Mucosa of stomach (tissue), 1 donor: ENCODE results near the gene CSF3R.

Source experiments
- H3K27me3 ChIP-seq: one replicate; pipeline ENCODE4 v1.7.0; 2013; ENCODE audit warnings: mild to moderate bottlenecking, low read length; ENCODE audit not compliant: control insufficient read depth, insufficient read depth
- H3K36me3 ChIP-seq: one replicate; pipeline ENCODE4 v1.7.0; 2013; ENCODE audit warnings: low read length; ENCODE audit not compliant: control insufficient read depth, insufficient read depth
- H3K4me1 ChIP-seq: one replicate; pipeline ENCODE4 v1.7.0; 2013; ENCODE audit warnings: mild to moderate bottlenecking, low read length; ENCODE audit not compliant: control insufficient read depth, insufficient read depth
- H3K4me3 ChIP-seq: one replicate; pipeline ENCODE4 v1.7.0; 2013; ENCODE audit warnings: low read length
- H3K9ac ChIP-seq: one replicate; pipeline ENCODE4 v1.7.0; 2013; ENCODE audit warnings: mild to moderate bottlenecking, low read length, moderate library complexity
- H3K9me3 ChIP-seq: one replicate; pipeline ENCODE4 v1.7.0; 2013; ENCODE audit warnings: mild to moderate bottlenecking, low read length, moderate library complexity; ENCODE audit not compliant: control insufficient read depth
- donor health status: Pancreatic carcinoma.

CSF3R gene

DNA sequence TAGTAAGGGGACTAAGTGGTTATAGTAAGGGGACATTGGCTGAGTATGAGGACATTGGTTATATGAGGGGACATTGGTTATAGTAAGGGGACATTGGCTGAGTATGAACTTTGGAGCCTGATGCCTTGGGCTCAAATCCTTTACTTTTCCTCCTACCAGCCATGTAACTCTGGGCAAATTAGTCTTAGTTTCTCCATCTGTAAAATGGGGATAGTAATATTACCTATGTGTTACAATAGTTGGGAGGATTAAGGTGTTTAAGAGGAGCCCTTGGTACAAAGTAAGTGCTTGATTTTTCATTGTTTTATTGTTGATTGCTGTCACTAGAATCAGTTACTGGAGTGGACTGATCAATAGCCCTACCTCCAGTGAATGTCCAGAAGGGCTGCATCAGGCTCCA is 35.3 kb downstream of the CSF3R start:
- H3K4me1 ChIP-seq: peaks cover 4% of the 10 kb centered on the region
- no peak overlapping the region for H3K9ac ChIP-seq
- H3K9me3 ChIP-seq: no peaks in the 10 kb centered on the region
- H3K27me3 ChIP-seq: no peaks in the 10 kb centered on the region
- H3K36me3 ChIP-seq: no peaks in the 10 kb centered on the region
- H3K4me3 ChIP-seq: no peak overlapping the region

DNA sequence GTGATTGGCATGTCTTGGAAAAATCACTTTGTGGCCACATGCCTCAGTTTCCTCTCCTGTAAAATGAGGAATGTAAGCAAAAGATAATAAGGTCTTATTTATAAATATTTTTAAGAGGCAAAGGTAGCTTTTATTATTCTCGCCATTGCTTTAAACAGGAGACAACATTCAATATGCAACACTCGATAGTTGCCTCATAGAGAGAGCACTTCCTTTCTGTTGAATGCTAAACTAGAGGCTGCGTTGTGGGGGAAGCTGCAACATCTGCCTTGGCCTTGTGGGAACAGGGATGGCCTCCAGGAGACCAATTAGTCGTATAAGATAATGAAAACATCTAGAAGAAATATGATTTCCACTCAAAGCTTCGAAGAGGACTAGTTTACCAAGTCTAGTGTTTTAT is 36.0 kb downstream of the CSF3R start:
- H3K9me3 ChIP-seq: no peaks in the 10 kb centered on the region
- H3K27me3 ChIP-seq: no peaks in the 10 kb centered on the region
- no peaks in the 10 kb centered on the region for H3K36me3 ChIP-seq
- no peak overlapping the region for H3K9ac ChIP-seq
- H3K4me3 ChIP-seq: no peak overlapping the region
- H3K4me1 ChIP-seq: peaks cover 4% of the 10 kb centered on the region

DNA sequence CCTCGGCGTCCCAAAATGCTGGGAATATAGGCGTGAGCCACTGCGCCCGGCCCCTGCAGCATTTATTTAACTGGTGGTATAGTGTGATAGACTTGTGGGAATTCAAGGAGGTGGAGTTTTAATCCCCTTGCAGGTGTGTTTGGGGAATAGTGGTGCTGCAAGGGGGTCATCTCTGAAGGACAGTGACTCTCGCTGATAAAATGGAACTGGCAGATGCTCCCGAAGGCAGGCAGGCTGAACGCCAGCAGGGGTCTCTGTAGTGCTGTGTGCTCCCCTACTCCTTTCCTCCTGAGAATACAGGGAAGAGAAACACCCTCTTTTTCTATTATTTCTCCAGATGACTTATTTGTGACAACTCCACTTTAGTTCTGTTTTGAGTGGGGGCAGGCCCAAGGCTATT is 36.4 kb downstream of the CSF3R start:
- no peaks in the 10 kb centered on the region for H3K27me3 ChIP-seq
- no peak overlapping the region for H3K4me3 ChIP-seq
- peaks cover 4% of the 10 kb centered on the region for H3K4me1 ChIP-seq
- no peaks in the 10 kb centered on the region for H3K9me3 ChIP-seq
- H3K36me3 ChIP-seq: no peaks in the 10 kb centered on the region
- H3K9ac ChIP-seq: no peak overlapping the region

DNA sequence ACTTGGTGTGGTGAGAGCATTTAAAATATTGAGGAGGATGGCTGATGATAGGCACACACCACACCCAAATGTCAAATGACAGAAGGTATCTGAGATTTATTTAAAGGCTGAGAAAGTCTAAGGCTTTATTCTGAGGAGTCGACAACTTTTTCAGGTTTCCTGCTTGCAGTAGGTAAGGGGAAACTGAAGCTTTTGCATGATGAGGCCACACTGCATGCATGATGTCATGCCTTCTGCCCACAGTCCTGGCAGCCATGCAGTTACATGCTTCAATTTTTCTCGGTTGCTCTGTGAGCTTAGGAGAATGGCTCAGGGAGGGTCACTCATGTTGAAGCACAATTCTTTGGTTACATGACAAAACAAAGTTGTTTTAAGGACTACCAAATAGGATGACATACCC is 39.4 kb downstream of the CSF3R start:
- no peak overlapping the region for H3K9ac ChIP-seq
- H3K27me3 ChIP-seq: no peaks in the 10 kb centered on the region
- H3K9me3 ChIP-seq: no peaks in the 10 kb centered on the region
- no peak overlapping the region for H3K4me3 ChIP-seq
- no peaks in the 10 kb centered on the region for H3K4me1 ChIP-seq
- H3K36me3 ChIP-seq: no peaks in the 10 kb centered on the region

DNA sequence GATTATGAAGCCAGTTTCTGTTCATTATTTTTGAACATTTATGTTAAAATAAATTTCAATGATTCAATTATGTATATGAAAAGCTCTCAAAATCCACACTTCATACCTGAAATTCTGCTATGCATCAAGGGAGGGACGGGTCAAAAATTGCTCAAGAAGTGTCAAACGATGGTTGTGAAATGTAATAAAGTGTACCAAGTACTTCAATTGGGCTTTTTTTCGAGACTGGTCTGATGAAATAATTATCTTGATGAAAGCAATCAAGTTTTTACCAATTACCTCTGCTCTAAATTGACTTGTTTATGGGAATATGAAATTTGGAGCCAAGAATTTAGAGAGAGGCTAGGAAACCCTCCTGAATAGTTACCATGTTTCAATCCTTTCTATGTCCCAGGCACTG is 40.4 kb downstream of the CSF3R start:
- no peaks in the 10 kb centered on the region for H3K9me3 ChIP-seq
- no peak overlapping the region for H3K4me3 ChIP-seq
- no peak overlapping the region for H3K9ac ChIP-seq
- no peaks in the 10 kb centered on the region for H3K4me1 ChIP-seq
- no peaks in the 10 kb centered on the region for H3K36me3 ChIP-seq
- H3K27me3 ChIP-seq: no peaks in the 10 kb centered on the region

DNA sequence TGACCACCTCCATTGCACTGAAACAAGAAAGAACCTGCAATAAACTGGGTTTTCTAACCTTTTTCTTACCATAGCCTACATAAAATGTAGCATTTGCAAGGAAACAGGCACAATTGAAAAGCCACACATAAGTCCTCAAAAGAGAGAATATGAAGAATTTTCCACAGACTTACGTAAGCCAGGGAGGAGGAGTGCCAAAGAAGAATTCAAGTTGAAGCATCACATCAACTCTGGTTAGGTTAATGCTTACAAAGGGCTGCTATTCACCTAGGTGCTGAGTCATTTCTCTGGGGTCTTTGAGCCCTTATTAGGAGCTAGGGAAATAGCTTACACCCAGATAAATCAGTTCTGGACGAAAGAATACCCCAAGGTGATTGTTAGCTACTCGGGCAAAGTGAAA is 42.1 kb downstream of the CSF3R start:
- no peaks in the 10 kb centered on the region for H3K36me3 ChIP-seq

DNA sequence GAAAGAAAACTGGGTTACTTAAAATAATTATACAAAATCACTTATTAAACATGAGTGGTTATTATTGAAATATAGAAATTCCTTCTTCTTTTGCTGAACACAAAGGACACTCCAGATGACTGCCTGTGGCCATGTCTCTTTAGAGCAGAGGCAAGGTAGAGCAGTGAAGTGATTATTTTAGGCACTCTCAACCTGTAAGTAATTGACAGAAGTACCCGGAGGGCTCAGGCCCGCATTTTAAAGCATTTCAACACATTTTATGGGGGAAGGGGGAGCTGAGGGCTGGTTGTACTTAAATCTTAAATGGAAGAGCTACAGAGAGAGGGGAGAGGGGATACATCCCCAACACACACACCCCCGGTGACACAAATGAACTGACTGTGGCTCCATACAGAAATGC is 42.7 kb downstream of the CSF3R start:
- H3K36me3 ChIP-seq: no peaks in the 10 kb centered on the region
- no peak overlapping the region for H3K4me3 ChIP-seq
- no peaks in the 10 kb centered on the region for H3K9me3 ChIP-seq
- H3K9ac ChIP-seq: no peak overlapping the region
- no peaks in the 10 kb centered on the region for H3K4me1 ChIP-seq
- H3K27me3 ChIP-seq: no peaks in the 10 kb centered on the region

More for the DNA sequence above, 42.1 kb downstream of the CSF3R start:
- H3K4me3 ChIP-seq: no peak overlapping the region
- no peaks in the 10 kb centered on the region for H3K4me1 ChIP-seq
- H3K9me3 ChIP-seq: no peaks in the 10 kb centered on the region
- H3K9ac ChIP-seq: no peak overlapping the region
- H3K27me3 ChIP-seq: no peaks in the 10 kb centered on the region

DNA sequence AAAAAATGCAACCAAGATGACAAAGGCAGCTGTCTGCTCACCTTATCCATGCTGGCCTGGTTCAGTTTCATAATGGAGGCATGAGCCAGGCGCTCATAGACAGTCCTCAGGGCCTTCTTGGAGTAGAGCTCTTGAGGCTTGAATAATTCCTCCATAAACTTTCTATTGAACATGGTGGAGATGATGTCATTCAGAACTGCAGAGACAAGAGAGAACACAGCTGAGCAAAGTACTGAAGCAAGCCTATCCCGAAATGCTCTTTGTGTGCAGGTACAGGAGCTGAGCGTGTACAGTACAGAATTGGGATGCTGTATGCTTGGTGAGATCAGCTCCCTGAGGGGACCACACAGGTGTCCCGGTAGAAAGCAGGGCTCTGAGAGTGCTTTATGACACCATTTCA is 44.0 kb downstream of the CSF3R start:
- no peak overlapping the region for H3K4me3 ChIP-seq
- H3K9me3 ChIP-seq: no peaks in the 10 kb centered on the region
- H3K9ac ChIP-seq: no peak overlapping the region
- H3K36me3 ChIP-seq: no peaks in the 10 kb centered on the region
- no peaks in the 10 kb centered on the region for H3K27me3 ChIP-seq
- H3K4me1 ChIP-seq: no peaks in the 10 kb centered on the region

DNA sequence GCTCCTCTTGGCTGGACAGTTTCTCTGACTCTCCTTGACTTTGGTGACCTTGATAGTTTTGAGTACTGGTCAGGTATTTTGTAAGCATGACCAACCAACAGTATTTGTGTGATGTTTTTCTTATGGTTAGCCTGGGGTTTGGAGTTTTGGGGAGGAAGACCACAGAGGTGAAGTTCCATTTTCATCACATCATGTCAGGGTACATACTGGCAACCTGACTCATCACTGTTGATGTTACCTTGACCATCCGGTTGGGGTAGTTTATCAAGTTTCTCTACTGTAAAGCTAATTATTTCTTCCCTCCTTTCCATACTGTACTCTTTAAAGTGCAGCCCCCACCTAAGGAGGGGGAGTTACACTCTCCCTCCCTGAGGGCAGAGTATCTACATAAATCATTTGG is 45.9 kb downstream of the CSF3R start:
- Histone ChIP-seq H3K4me1 (no peaks in the 10 kb centered on the region), H3K9me3 (no peaks in the 10 kb centered on the region), H3K36me3 (no peaks in the 10 kb centered on the region), H3K27me3 (no peaks in the 10 kb centered on the region), H3K9ac (no peak overlapping the region), H3K4me3 (no peak overlapping the region)

DNA sequence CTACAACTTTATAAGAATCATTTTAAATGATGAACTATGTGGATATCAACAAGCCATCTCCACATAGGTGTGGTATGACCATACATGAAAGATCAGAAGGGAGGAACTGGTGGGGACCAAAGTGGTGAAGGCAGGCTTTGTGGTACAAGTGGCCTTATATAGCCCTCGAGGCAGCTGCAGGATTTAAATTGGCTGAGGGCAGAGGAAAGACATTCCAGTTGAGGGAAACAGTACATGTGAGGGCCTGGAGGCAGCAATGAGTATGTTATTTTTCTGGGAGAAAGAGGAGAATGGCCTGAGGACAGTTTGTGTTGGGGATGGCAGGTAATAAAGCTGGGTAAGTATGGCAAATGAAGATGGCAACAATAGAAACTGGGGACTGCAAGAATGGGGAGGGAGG is 49.6 kb downstream of the CSF3R start:
- Histone ChIP-seq H3K27me3 (no peaks in the 10 kb centered on the region), H3K9me3 (no peaks in the 10 kb centered on the region), H3K4me1 (no peaks in the 10 kb centered on the region), H3K4me3 (no peak overlapping the region), H3K36me3 (no peaks in the 10 kb centered on the region), H3K9ac (no peak overlapping the region)

DNA sequence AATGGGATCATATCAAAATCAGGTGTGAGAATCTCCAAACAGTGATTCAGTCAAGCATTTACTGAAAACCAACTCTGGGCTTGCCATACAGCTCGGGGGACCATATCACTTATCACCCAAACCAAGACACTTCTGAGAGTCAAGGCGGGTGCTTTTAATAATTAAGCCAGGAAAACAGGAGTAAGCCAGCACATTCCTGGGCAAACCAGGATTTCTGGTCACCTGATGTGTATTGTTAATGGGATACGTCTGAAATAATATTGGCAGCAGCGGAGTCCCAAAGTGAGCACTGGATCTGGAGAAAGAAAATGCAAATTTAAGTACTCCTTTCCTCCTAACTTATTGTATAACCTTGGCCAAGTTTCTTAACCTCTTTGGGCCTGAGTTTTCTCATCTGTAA is 50.1 kb downstream of the CSF3R start:
- H3K36me3 ChIP-seq: no peaks in the 10 kb centered on the region
- no peaks in the 10 kb centered on the region for H3K4me1 ChIP-seq
- H3K27me3 ChIP-seq: no peaks in the 10 kb centered on the region
- no peak overlapping the region for H3K9ac ChIP-seq
- no peaks in the 10 kb centered on the region for H3K9me3 ChIP-seq
- H3K4me3 ChIP-seq: no peak overlapping the region

DNA sequence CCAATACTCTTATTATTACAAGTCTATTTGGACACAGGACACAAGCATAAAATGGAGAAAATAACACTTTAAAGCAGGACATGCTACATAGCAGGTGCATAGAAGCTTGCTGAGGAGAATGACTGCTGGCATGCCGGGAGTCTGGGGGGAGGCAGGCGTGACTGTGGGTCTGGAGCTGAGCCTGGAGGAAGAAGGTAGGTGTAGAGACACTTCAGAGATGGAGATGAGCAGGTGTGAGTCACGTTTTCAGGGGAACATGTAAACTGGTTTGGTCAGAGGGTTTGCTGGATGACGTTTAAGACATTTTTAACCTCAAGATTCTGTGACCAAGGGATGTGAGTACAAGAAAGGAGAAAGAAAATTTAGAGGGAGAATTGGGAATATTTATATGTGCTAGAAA is 56.9 kb downstream of the CSF3R start:
- Histone ChIP-seq H3K36me3 (peaks cover 5% of the 10 kb centered on the region), H3K4me3 (no peak overlapping the region), H3K27me3 (no peaks in the 10 kb centered on the region), H3K9ac (no peak overlapping the region), H3K9me3 (no peaks in the 10 kb centered on the region), H3K4me1 (no peaks in the 10 kb centered on the region)

DNA sequence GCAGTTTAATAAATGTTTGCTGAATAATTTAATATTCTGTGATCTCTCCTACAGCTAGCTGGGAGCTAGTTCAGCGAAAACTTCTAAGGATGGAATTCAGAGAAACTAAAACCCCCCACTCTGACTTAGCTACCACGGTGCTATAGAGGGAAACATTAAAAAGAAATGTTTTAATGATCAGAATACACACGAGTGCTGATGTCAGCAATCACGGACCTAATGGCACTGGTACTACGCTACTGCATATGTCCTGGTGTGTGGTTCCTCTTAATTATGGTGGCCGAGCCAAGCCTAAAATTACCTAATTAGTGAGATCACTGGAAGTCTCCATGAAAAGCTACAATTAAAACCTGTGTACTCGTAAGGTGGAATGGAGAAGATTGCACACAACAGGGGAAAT is 61.1 kb downstream of the CSF3R start:
- no peak overlapping the region for H3K4me3 ChIP-seq
- no peaks in the 10 kb centered on the region for H3K4me1 ChIP-seq
- no peaks in the 10 kb centered on the region for H3K27me3 ChIP-seq
- peaks cover 5% of the 10 kb centered on the region for H3K36me3 ChIP-seq
- no peak overlapping the region for H3K9ac ChIP-seq
- H3K9me3 ChIP-seq: no peaks in the 10 kb centered on the region
